ENCODE measurements around the gene ZNF654. TPM values are rescaled to one million over a fixed set of nuclear protein-coding genes. Genes with fewer than 3 reads are reported as not detected.

ZNF654 gene
- total RNA-seq, 3 donors from 2014 or later = 15.4 to 26.3 (median 16.5) TPM

DNA sequence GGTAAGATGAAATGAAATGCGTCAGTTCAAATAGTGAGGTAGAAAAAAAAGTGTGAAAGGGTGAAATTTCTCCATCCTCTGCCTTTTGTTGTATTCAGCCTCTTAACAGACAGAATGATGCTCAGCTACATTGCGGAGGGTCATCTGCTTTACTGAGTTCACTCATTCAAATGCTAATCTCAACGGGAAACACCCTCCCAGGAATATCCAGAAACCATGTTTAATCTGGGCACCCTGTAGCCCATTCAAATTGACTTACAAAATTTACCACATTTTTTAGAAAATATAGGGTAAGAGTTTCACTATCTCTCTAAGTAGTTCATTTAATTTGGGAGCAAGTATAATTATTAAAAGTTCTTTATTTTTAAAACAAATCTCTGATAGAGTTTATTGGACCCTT, 133.6 kb downstream of the ZNF654 start:
- H3K9me3 ChIP-seq = no peaks in the 10 kb centered on the region
- intact Hi-C loops (cut with DNase I; ENCODE audit: low total_unique reads) = no loop called here
- H3K4me1 ChIP-seq = no peaks in the 10 kb centered on the region
- H3K36me3 ChIP-seq = no peaks in the 10 kb centered on the region
- H3K4me3 ChIP-seq = no peak overlapping the region
- no peak for DNase-seq (ENCODE audit: low spot score in 2 of 2)
- TF ChIP-seq POLR2AphosphoS5 (IDR thresholded peaks at IDR 0.05) (no peak), POLR2A (IDR thresholded peaks at IDR 0.05) (no peak)
- TF ChIP-seq, protein P1, sequence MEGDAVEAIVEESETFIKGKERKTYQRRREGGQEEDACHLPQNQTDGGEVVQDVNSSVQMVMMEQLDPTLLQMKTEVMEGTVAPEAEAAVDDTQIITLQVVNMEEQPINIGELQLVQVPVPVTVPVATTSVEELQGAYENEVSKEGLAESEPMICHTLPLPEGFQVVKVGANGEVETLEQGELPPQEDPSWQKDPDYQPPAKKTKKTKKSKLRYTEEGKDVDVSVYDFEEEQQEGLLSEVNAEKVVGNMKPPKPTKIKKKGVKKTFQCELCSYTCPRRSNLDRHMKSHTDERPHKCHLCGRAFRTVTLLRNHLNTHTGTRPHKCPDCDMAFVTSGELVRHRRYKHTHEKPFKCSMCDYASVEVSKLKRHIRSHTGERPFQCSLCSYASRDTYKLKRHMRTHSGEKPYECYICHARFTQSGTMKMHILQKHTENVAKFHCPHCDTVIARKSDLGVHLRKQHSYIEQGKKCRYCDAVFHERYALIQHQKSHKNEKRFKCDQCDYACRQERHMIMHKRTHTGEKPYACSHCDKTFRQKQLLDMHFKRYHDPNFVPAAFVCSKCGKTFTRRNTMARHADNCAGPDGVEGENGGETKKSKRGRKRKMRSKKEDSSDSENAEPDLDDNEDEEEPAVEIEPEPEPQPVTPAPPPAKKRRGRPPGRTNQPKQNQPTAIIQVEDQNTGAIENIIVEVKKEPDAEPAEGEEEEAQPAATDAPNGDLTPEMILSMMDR (IDR thresholded peaks at IDR 0.05) = no peak
- H3K27me3 ChIP-seq = no peaks in the 10 kb centered on the region
- H3K27ac ChIP-seq = no peak overlapping the region

Other genes with a start within 250 kb of the ZNF654 start
- 10 to 100 TPM; 63.5 to 69.5 (median 64.2) TPM for gene CGGBP1, start 250 bp upstream of the ZNF654 start, total RNA-seq
- 10 to 100 TPM; 20.3 to 32.1 (median 23.0) TPM for gene C3orf38, start 90.7 kb downstream of the ZNF654 start, total RNA-seq

Data from breast epithelium (tissue), 4 donors.